Measurements from ENCODE around the gene OPHN1. TPM values are rescaled to one million over a fixed set of nuclear protein-coding genes. Genes with fewer than 3 reads are reported as not detected.

OPHN1 gene, protein sequence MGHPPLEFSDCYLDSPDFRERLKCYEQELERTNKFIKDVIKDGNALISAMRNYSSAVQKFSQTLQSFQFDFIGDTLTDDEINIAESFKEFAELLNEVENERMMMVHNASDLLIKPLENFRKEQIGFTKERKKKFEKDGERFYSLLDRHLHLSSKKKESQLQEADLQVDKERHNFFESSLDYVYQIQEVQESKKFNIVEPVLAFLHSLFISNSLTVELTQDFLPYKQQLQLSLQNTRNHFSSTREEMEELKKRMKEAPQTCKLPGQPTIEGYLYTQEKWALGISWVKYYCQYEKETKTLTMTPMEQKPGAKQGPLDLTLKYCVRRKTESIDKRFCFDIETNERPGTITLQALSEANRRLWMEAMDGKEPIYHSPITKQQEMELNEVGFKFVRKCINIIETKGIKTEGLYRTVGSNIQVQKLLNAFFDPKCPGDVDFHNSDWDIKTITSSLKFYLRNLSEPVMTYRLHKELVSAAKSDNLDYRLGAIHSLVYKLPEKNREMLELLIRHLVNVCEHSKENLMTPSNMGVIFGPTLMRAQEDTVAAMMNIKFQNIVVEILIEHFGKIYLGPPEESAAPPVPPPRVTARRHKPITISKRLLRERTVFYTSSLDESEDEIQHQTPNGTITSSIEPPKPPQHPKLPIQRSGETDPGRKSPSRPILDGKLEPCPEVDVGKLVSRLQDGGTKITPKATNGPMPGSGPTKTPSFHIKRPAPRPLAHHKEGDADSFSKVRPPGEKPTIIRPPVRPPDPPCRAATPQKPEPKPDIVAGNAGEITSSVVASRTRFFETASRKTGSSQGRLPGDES
- total RNA-seq: 5.6 TPM

GRCh38 chrX:68433155-68433980 is at the start of gene OPHN1:
Gene OPHN1 (minus strand): TSS chrX:68433495. CDS start chrX:68433020, 475 bp downstream.
- H3K36me3 ChIP-seq: no peaks in the 10 kb centered on the region
- no peaks in the 10 kb centered on the region for H3K4me1 ChIP-seq
- H3K27me3 ChIP-seq: no peaks in the 10 kb centered on the region
- H3K4me3 ChIP-seq: peak within 1 kb of the TSS; percentile 50 to 73
- no peak for TF ChIP-seq CTCF (IDR thresholded peaks at IDR 0.05)
- peak; percentile 8 to 80 for DNase-seq (ENCODE audit: low spot score in 2 of 2)
- no peaks in the 10 kb centered on the region for H3K9me3 ChIP-seq
- H3K27ac ChIP-seq: peak within 1 kb of the TSS; percentile 78 to 81
- intact Hi-C loops (cut with DNase I): loop anchor here (2.0 kb wide), 1 partner anchor 65 kb away; the partner anchor contains the start of gene YIPF6

DNA sequence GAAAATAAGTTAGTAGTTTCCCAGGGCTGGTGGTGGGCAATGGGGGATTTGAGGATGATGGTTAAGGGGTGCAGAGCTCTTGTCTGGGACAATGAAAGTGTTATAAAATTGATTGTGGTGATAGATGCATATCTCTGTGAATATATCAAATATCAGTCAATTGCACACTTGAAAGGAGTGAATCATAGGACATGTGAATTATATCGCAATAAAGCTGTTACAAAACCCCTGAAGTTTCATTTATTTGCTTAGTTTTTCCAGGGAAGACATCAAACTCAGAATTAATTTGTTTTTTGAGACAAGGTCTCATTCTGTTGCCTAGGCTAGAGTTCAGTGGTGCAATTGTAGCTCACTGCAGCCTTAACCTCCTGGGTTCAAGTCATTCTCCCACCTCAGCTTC is 47.7 kb upstream of the OPHN1 start:
- intact Hi-C loops (cut with DNase I): no loop called here
- TF ChIP-seq CTCF (IDR thresholded peaks at IDR 0.05): no peak
- Histone ChIP-seq H3K36me3 (no peaks in the 10 kb centered on the region), H3K27me3 (no peaks in the 10 kb centered on the region), H3K27ac (no peak overlapping the region), H3K4me3 (no peak overlapping the region), H3K4me1 (no peaks in the 10 kb centered on the region), H3K9me3 (no peaks in the 10 kb centered on the region)
- DNase-seq (ENCODE audit: low spot score in 2 of 2): no peak

- no peak for DNase-seq (ENCODE audit: low spot score in 2 of 2)
- Histone ChIP-seq H3K36me3 (no peaks in the 10 kb centered on the region), H3K27me3 (no peaks in the 10 kb centered on the region), H3K9me3 (no peaks in the 10 kb centered on the region), H3K4me3 (no peak overlapping the region), H3K27ac (no peak overlapping the region), H3K4me1 (no peaks in the 10 kb centered on the region)
- no peak for TF ChIP-seq CTCF (IDR thresholded peaks at IDR 0.05)
- intact Hi-C loops (cut with DNase I): loop anchor here (5.0 kb wide), 1 partner anchor 267 kb away; no protein-coding TSS in a partner anchor
Measured at GRCh38 chrX:68464796-68465195, 31.5 kb upstream of the OPHN1 start.

DNA sequence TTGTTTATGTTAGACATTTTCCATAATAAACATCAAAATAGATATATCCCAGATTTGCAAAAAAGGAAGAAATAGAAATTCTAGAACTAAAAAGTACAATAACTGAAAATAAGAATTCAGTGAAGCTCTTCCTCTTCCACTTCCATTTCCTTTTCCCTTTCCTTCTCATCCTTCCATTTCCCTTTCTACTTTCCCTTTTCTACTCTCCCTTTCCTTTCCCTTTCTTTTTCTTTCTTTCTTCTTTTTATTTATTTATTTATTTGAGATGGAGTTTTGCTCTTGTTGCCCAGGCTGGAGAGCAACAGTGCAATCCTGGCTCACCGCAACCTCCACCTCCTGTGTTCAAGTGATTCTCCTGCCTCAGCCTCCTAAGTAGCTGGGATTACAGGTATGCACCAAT is 30.6 kb upstream of the OPHN1 start:
- no peak for TF ChIP-seq CTCF (IDR thresholded peaks at IDR 0.05)
- H3K27me3 ChIP-seq: no peaks in the 10 kb centered on the region
- intact Hi-C loops (cut with DNase I): loop anchor here (5.0 kb wide), 1 partner anchor 267 kb away; no protein-coding TSS in a partner anchor
- no peaks in the 10 kb centered on the region for H3K4me1 ChIP-seq
- no peaks in the 10 kb centered on the region for H3K9me3 ChIP-seq
- no peak for DNase-seq (ENCODE audit: low spot score in 2 of 2)
- no peak overlapping the region for H3K27ac ChIP-seq
- H3K36me3 ChIP-seq: no peaks in the 10 kb centered on the region
- H3K4me3 ChIP-seq: no peak overlapping the region

DNA sequence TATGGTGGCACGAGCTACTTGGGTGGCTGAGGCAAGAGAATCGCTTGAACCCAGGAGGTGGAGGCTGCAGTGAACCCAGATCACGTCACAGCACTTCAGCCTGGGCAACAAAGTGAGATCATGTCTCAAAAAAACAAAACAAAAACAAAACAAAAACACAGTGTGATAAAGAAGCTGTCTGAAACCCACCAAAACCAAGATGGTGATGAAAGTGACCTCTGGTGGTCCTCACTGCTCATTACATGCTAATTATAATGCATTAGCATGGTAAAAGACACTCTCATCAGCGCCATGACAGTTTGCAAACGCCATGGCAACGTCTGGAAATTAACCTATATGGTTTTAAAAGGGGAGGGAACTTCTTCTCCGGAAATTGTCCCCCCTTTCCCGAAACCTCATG is 29.4 kb upstream of the OPHN1 start:
- peak; percentile 19 to 49 (median 42) for TF ChIP-seq CTCF (IDR thresholded peaks at IDR 0.05)
- intact Hi-C loops (cut with DNase I): loop anchor here (5.0 kb wide), 1 partner anchor 265 kb away; no protein-coding TSS in a partner anchor
- Histone ChIP-seq H3K27me3 (no peaks in the 10 kb centered on the region), H3K9me3 (no peaks in the 10 kb centered on the region), H3K27ac (no peak overlapping the region), H3K36me3 (no peaks in the 10 kb centered on the region), H3K4me1 (no peaks in the 10 kb centered on the region), H3K4me3 (no peak overlapping the region)
- no peak for DNase-seq (ENCODE audit: low spot score in 2 of 2)
